Measurements from ENCODE around the gene ZNF750.

ZNF750 gene

GRCh38 chr17:82821554-82821953 lies 18.3 kb downstream of the ZNF750 start:
- TF ChIP-seq CTCF (IDR thresholded peaks at IDR 0.05; ENCODE audit: extremely low read depth, insufficient read depth, missing control alignments): no peak
- no peak for DNase-seq (ENCODE audit: low spot score)
- in situ Hi-C loops (cut with MboI; ENCODE audit: low pct_unique_long_range_greater_than_20kb, low sequenced_read_pairs, unreplicated experiment): no loop called here

DNA sequence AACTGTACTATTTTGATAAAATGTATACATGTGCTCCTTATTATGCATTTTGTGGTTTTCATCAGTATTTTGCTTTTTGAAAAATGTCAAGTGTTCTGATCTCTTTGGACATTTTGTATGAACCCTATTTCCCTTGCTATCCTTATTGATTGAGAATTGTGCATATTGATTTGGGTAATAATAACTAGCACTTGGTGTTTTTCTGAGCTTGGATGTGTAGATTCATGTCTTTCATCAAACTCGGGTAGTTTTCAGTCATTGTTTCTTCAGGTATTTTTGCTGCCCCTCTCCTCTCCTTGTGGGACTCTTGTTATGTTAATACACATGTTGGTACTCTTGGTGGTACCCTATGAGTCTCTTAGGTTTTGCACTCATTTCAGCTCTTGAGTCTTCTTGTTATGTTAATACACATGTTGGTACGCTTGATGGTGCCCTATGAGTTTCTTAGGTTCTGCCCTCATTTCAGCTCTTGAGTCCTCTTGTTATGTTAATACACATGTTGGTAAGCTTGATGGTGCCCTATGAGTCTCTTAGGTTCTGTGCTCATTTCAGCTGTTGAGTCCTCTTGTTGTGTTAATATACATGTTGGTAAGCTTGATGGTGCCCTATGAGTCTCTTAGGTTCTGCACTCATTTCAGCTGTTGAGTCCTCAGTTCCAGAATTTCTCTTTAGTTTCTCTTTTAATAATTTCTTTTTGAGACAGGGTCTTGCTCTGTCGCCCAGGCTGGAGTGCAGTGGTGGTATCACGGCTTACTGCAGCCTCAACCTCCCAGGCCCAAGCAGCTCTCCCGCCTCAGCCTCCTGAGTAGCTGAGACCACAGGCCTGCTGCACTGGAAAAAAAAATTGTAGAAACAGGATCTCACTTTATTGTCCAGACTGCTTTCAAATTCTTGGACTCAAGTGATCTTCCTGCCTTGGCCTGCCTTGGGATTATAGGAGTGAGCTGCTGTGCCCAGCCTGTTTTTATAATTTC lies 19.3 kb downstream of the ZNF750 start:
- TF ChIP-seq CTCF (IDR thresholded peaks at IDR 0.05; ENCODE audit: extremely low read depth, insufficient read depth, missing control alignments): no peak
- DNase-seq (ENCODE audit: low spot score): no peak
- in situ Hi-C loops (cut with MboI; ENCODE audit: low pct_unique_long_range_greater_than_20kb, low sequenced_read_pairs, unreplicated experiment): no loop called here

- no peak for DNase-seq (ENCODE audit: low spot score)
- in situ Hi-C loops (cut with MboI; ENCODE audit: low pct_unique_long_range_greater_than_20kb, low sequenced_read_pairs, unreplicated experiment): no loop called here
- no peak for TF ChIP-seq CTCF (IDR thresholded peaks at IDR 0.05; ENCODE audit: extremely low read depth, insufficient read depth, missing control alignments)
Measured at GRCh38 chr17:82817947-82818346, 21.9 kb downstream of the ZNF750 start.

- DNase-seq (ENCODE audit: low spot score): no peak
- in situ Hi-C loops (cut with MboI; ENCODE audit: low pct_unique_long_range_greater_than_20kb, low sequenced_read_pairs, unreplicated experiment): no loop called here
- TF ChIP-seq CTCF (IDR thresholded peaks at IDR 0.05; ENCODE audit: extremely low read depth, insufficient read depth, missing control alignments): no peak
Measured at GRCh38 chr17:82816358-82816757, 23.5 kb downstream of the ZNF750 start.

DNA sequence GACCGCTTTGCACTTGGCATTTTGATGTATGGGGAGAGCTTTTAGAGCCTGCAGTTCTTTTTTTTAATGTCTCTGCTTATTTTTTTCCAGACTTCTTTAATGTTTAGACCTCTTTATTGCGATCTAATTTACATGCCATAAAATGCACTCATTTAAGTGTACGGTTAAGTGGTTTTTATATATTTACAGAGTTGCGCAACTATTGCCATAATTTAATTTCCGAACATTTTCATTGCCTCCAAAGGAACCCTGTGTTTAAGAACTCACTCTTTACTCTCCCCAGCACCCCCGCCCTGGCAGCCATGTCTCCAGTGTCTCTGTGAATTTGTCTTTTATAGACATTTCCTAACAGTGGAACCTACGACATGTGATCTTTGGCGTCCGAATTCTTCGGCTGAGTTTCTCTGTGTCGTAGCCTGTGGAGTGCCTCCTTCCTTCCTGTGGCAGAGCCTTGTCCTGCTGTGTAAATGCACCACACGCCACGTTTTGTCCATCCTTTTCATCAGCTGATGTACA lies 24.0 kb downstream of the ZNF750 start:
- in situ Hi-C loops (cut with MboI; ENCODE audit: low pct_unique_long_range_greater_than_20kb, low sequenced_read_pairs, unreplicated experiment): no loop called here
- DNase-seq (ENCODE audit: low spot score): no peak
- TF ChIP-seq CTCF (IDR thresholded peaks at IDR 0.05; ENCODE audit: extremely low read depth, insufficient read depth, missing control alignments): no peak

GRCh38 chr17:82815354-82815753 lies 24.5 kb downstream of the ZNF750 start:
- in situ Hi-C loops (cut with MboI; ENCODE audit: low pct_unique_long_range_greater_than_20kb, low sequenced_read_pairs, unreplicated experiment): no loop called here
- DNase-seq (ENCODE audit: low spot score): no peak
- TF ChIP-seq CTCF (IDR thresholded peaks at IDR 0.05; ENCODE audit: extremely low read depth, insufficient read depth, missing control alignments): no peak
